GM18498 (cell line): ENCODE data around the gene FFAR1.
"Not testable (repeated sequence)": the region's sequence is repeated elsewhere in the genome, so short reads cannot be mapped to it uniquely, and the experiment has no call there.

Experiments
- ATAC-seq: cut with Tn5 transposase; IDR thresholded peaks from one replicate; pipeline ENCODE4 v1.9.1; 2021; ENCODE audit warnings: mild to moderate bottlenecking, moderate library complexity; ENCODE audit not compliant: unreplicated experiment

The FFAR1 gene

GRCh38 chr19:35359395-35359794 lies 11.7 kb downstream of the FFAR1 start:
- ATAC-seq = not testable (repeated sequence)

- not testable (repeated sequence) for ATAC-seq
These were observed 12.4 kb downstream of the FFAR1 start for GRCh38 chr19:35360081-35360480.

- ATAC-seq = no peak
These were observed 13.2 kb downstream of the FFAR1 start for GRCh38 chr19:35360880-35361420.

GRCh38 chr19:35362261-35363000 lies 14.7 kb downstream of the FFAR1 start:
- ATAC-seq = no peak

GRCh38 chr19:35363001-35363590 lies 15.4 kb downstream of the FFAR1 start:
- ATAC-seq = no peak

GRCh38 chr19:35363711-35364425 lies 16.2 kb downstream of the FFAR1 start:
- no peak for ATAC-seq

- no peak for ATAC-seq
These were observed 17.6 kb downstream of the FFAR1 start for GRCh38 chr19:35365303-35365702.

- ATAC-seq = no peak
These were observed 20.7 kb downstream of the FFAR1 start for GRCh38 chr19:35368378-35368777.

GRCh38 chr19:35369522-35369921 lies 21.8 kb downstream of the FFAR1 start:
- ATAC-seq = no peak

GRCh38 chr19:35370722-35371121 lies 23.0 kb downstream of the FFAR1 start, which contains the start of gene GPR42:
GPR42 (plus strand) TSS chr19:35371068; CDS start chr19:35371360, 292 bp downstream.
- no peak for ATAC-seq

- ATAC-seq = no peak
These were observed 25.8 kb downstream of the FFAR1 start for GRCh38 chr19:35373492-35373891.

- not testable (repeated sequence) for ATAC-seq
These were observed 26.3 kb downstream of the FFAR1 start for GRCh38 chr19:35374031-35374430.

- no peak for ATAC-seq
These were observed 28.0 kb downstream of the FFAR1 start for GRCh38 chr19:35375505-35376307.

GRCh38 chr19:35377656-35378055 lies 30.0 kb downstream of the FFAR1 start:
- no peak for ATAC-seq

GRCh38 chr19:35378356-35378755 lies 30.7 kb downstream of the FFAR1 start:
- no peak for ATAC-seq

GRCh38 chr19:35379545-35379944 lies 31.8 kb downstream of the FFAR1 start:
- not testable (repeated sequence) for ATAC-seq

GRCh38 chr19:35379992-35380391 lies 32.3 kb downstream of the FFAR1 start:
- ATAC-seq = no peak

GRCh38 chr19:35380450-35381124 lies 32.9 kb downstream of the FFAR1 start:
- ATAC-seq = no peak

GRCh38 chr19:35381318-35381717 lies 33.6 kb downstream of the FFAR1 start:
- ATAC-seq = no peak

GRCh38 chr19:35381926-35382325 lies 34.2 kb downstream of the FFAR1 start:
- no peak for ATAC-seq
